ENCODE data around the gene NEURL2. TPM values are rescaled to one million over a fixed set of nuclear protein-coding genes. Genes with fewer than 3 reads are reported as not detected.

NEURL2 gene
- total RNA-seq, 1 donor from 2014 or later: 3.5 TPM

DNA sequence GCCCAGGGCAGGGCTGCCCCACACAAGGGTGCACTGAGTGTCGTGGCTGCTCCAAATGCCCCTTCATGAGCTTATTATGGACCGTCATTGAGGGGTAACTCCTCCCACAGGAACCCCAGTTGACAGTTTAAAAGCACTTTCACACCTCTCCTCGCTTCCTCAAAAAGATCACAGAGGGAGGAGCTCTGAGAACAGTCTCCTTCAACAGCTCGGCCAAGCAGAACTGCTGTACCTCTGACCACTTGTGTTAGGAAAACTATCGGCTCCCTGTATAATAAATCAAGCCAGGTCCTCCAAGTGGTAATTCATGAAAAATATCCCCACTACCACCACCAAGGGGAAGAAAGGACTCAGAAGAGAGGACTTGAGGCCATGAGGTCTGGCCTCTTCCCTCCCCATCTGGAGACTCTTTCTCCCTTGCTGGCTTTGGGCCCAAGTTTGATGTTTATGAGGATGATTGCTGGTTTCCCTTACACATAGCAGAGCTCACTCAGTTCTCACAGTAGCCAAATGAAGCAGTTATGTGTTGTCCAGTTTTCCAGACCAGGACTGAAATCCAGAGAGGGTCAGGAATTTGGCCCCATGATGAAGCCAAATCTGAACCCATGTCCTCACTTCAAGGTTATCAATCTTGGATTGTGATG is 48.7 kb downstream of the NEURL2 start:
- TF ChIP-seq, protein P1, sequence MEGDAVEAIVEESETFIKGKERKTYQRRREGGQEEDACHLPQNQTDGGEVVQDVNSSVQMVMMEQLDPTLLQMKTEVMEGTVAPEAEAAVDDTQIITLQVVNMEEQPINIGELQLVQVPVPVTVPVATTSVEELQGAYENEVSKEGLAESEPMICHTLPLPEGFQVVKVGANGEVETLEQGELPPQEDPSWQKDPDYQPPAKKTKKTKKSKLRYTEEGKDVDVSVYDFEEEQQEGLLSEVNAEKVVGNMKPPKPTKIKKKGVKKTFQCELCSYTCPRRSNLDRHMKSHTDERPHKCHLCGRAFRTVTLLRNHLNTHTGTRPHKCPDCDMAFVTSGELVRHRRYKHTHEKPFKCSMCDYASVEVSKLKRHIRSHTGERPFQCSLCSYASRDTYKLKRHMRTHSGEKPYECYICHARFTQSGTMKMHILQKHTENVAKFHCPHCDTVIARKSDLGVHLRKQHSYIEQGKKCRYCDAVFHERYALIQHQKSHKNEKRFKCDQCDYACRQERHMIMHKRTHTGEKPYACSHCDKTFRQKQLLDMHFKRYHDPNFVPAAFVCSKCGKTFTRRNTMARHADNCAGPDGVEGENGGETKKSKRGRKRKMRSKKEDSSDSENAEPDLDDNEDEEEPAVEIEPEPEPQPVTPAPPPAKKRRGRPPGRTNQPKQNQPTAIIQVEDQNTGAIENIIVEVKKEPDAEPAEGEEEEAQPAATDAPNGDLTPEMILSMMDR (IDR thresholded peaks at IDR 0.05; ENCODE audit: partially characterized antibody, unreplicated experiment): no peak
- Mint-ChIP-seq H3K4me1 (ENCODE audit: low read depth, unreplicated experiment) (no peaks in the 10 kb centered on the region), H3K27ac (ENCODE audit: unreplicated experiment) (no peak overlapping the region), H3K27me3 (ENCODE audit: unreplicated experiment) (peaks cover 2% of the 10 kb centered on the region), H3K36me3 (ENCODE audit: unreplicated experiment) (no peaks in the 10 kb centered on the region), H3K4me3 (ENCODE audit: unreplicated experiment) (no peak overlapping the region), H3K9me3 (ENCODE audit: unreplicated experiment) (no peaks in the 10 kb centered on the region)
- no peak for DNase-seq

DNA sequence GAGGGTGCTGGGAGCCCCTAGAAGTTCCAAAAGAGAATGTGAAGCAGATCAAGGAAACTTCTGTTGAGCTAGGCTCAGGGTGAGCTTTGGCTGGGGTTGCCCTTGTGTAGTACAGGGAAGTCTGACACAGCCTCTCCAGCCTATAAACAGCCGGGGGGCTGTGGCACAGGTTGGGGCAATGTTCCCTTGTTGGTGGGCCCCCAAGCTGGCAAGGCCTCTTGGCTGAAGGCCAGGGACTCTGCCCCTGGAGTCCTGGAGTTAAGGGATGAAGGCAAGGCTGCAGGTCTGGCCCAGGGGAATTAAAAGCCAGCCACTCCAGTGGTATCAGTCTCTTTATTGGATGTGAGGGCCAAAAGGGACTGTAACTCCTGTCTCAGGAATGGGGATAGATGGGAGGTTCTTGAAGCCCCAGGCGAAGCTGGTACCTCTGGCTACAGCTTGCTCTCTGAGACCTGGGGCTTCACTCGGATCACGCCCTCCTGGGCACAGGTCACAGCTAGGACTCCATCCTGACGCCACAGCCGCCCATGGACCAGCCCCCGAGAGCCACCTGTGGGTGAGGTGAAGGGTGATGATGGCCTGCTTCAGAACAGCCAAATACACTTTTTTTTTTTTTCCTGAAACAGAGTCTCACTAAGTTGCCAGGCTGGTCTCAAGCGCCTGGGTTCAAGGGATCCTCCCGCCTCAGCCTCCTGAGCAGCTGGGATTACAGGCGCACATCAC is 49.4 kb downstream of the NEURL2 start:
- H3K27me3 Mint-ChIP-seq (ENCODE audit: unreplicated experiment): peaks cover 2% of the 10 kb centered on the region
- TF ChIP-seq, protein P1 (IDR thresholded peaks at IDR 0.05; ENCODE audit: partially characterized antibody, unreplicated experiment): no peak
- no peaks in the 10 kb centered on the region for H3K4me1 Mint-ChIP-seq (ENCODE audit: low read depth, unreplicated experiment)
- DNase-seq: no peak
- no peak overlapping the region for H3K27ac Mint-ChIP-seq (ENCODE audit: unreplicated experiment)
- H3K36me3 Mint-ChIP-seq (ENCODE audit: unreplicated experiment): no peaks in the 10 kb centered on the region
- H3K4me3 Mint-ChIP-seq (ENCODE audit: unreplicated experiment): no peak overlapping the region
- no peaks in the 10 kb centered on the region for H3K9me3 Mint-ChIP-seq (ENCODE audit: unreplicated experiment)

DNA sequence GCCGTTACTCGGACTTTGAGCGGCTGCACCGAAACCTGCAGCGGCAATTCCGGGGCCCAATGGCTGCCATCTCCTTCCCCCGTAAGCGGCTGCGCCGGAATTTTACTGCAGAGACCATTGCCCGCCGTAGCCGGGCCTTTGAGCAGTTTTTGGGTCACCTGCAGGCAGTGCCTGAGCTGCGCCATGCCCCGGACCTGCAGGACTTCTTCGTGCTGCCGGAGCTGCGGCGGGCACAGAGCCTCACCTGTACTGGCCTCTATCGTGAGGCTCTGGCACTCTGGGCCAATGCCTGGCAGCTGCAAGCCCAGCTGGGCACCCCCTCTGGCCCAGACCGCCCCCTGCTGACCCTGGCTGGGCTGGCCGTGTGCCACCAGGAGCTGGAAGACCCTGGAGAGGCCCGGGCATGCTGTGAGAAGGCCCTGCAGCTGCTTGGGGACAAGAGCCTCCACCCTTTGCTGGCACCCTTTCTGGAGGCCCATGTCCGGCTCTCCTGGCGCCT is 50.3 kb downstream of the NEURL2 start:
- TF ChIP-seq, protein P1 (IDR thresholded peaks at IDR 0.05; ENCODE audit: partially characterized antibody, unreplicated experiment): no peak
- DNase-seq: no peak
- Mint-ChIP-seq H3K4me3 (ENCODE audit: unreplicated experiment) (no peak overlapping the region), H3K27ac (ENCODE audit: unreplicated experiment) (no peak overlapping the region), H3K27me3 (ENCODE audit: unreplicated experiment) (peaks cover 2% of the 10 kb centered on the region), H3K9me3 (ENCODE audit: unreplicated experiment) (no peaks in the 10 kb centered on the region), H3K36me3 (ENCODE audit: unreplicated experiment) (no peaks in the 10 kb centered on the region), H3K4me1 (ENCODE audit: low read depth, unreplicated experiment) (no peaks in the 10 kb centered on the region)

Other genes starting within 250 kb of the NEURL2 start
- gene WFDC11, start 221.0 kb downstream of the NEURL2 start, total RNA-seq (ENCODE audit: unreplicated experiment): not detected
- not detected for gene WFDC13, start 189.2 kb downstream of the NEURL2 start, total RNA-seq (ENCODE audit: unreplicated experiment)
- not detected for gene WFDC10B, start 186.2 kb downstream of the NEURL2 start, total RNA-seq (ENCODE audit: unreplicated experiment)
- gene SPINT4, start 168.9 kb downstream of the NEURL2 start, total RNA-seq (ENCODE audit: unreplicated experiment): not detected
- gene WFDC3, start 99.3 kb downstream of the NEURL2 start, total RNA-seq (ENCODE audit: unreplicated experiment): not detected
- gene DNTTIP1, start 99.3 kb downstream of the NEURL2 start, total RNA-seq (ENCODE audit: unreplicated experiment): 27.0 TPM
- gene UBE2C, start 78.6 kb downstream of the NEURL2 start, total RNA-seq (ENCODE audit: unreplicated experiment): 33.0 TPM
- 0.64 TPM for gene TNNC2, start 63.9 kb downstream of the NEURL2 start, total RNA-seq (ENCODE audit: unreplicated experiment)
- gene SNX21, start 57.4 kb downstream of the NEURL2 start, total RNA-seq (ENCODE audit: unreplicated experiment): 10.2 TPM
- gene ACOT8, start 33.8 kb downstream of the NEURL2 start, total RNA-seq (ENCODE audit: unreplicated experiment): 33.8 TPM
- gene ZSWIM3, start 33.6 kb downstream of the NEURL2 start, total RNA-seq (ENCODE audit: unreplicated experiment): 7.9 TPM
- 10.2 TPM for gene ZSWIM1, start 10.0 kb downstream of the NEURL2 start, total RNA-seq (ENCODE audit: unreplicated experiment)
- 1.2 TPM for gene SPATA25, start 3.6 kb downstream of the NEURL2 start, total RNA-seq (ENCODE audit: unreplicated experiment)
- gene CTSA, start 127 bp upstream of the NEURL2 start, total RNA-seq (ENCODE audit: unreplicated experiment): 63.7 TPM
- 29.7 TPM for gene PLTP, start 20.9 kb upstream of the NEURL2 start, total RNA-seq (ENCODE audit: unreplicated experiment)
- 37.6 TPM for gene PCIF1, start 43.5 kb upstream of the NEURL2 start, total RNA-seq (ENCODE audit: unreplicated experiment)
- 23.1 TPM for gene ZNF335, start 81.0 kb upstream of the NEURL2 start, total RNA-seq (ENCODE audit: unreplicated experiment)
- gene MMP9, start 117.7 kb upstream of the NEURL2 start, total RNA-seq (ENCODE audit: unreplicated experiment): 0.17 TPM
- gene SLC12A5, start 138.0 kb upstream of the NEURL2 start, total RNA-seq (ENCODE audit: unreplicated experiment): 10.4 TPM
- gene NCOA5, start 198.8 kb upstream of the NEURL2 start, total RNA-seq (ENCODE audit: unreplicated experiment): 42.9 TPM
- gene CD40, start 227.1 kb upstream of the NEURL2 start, total RNA-seq (ENCODE audit: unreplicated experiment): 1.2 TPM